Caki2 (cell line): Measurements from ENCODE around the gene TGFB1. TPM values are rescaled to one million over a fixed set of nuclear protein-coding genes. Genes with fewer than 3 reads are reported as not detected.
"Not testable (repeated sequence)": the region's sequence is repeated elsewhere in the genome, so short reads cannot be mapped to it uniquely, and the experiment has no call there.

Experiments used
- DNase-seq: peaks from one replicate; pipeline ENCODE4 v3.0.0-alpha.2; 2015; ENCODE audit warnings: low read depth
- in situ Hi-C: cut with HindIII; loops from 2 replicates; pipeline ENCODE4 v1.10.0; 2016; ENCODE audit warnings: low sequenced_read_pairs, low pct_unique_long_range_greater_than_20kb, mixed read lengths
- total RNA-seq: library from RNA; depleted of rRNA; stranded (reverse); fragments of >200 nt; shearing (Covaris generic); gene quantifications from 2 replicates; pipeline ENCODE4 v1.2.3, GENCODE V29; 2014; ENCODE audit warnings: low replicate concordance; rRNA removed

Gene TGFB1
- total RNA-seq, result 5.2 and 7.2 TPM in 2 replicates

- DNase-seq, result peak; percentile 94
- in situ Hi-C loops, result no loop called here
These were observed at the start of gene TGFB1 for GRCh38 chr19:41353466-41354342. Gene TGFB1, minus strand, starts transcription at chr19:41353922. Its CDS starts 878 bp downstream, at chr19:41353044.

- no peak for DNase-seq
- in situ Hi-C loops, result no loop called here
These were observed 48.3 kb upstream of the TGFB1 start for GRCh38 chr19:41402010-41402409.

GRCh38 chr19:41401483-41401882, 47.8 kb upstream of the TGFB1 start:
- in situ Hi-C loops, result no loop called here
- no peak for DNase-seq

- DNase-seq, result no peak
- in situ Hi-C loops, result no loop called here
These were observed 45.8 kb upstream of the TGFB1 start for GRCh38 chr19:41399525-41399924.

GRCh38 chr19:41399091-41399490, 45.4 kb upstream of the TGFB1 start:
- DNase-seq, result no peak

GRCh38 chr19:41398598-41398997, 44.9 kb upstream of the TGFB1 start:
- in situ Hi-C loops, result no loop called here
- no peak for DNase-seq

More at GRCh38 chr19:41399091-41399490, 45.4 kb upstream of the TGFB1 start:
- in situ Hi-C loops, result no loop called here

GRCh38 chr19:41398050-41398418, 44.3 kb upstream of the TGFB1 start:
- DNase-seq, result no peak
- in situ Hi-C loops, result no loop called here

GRCh38 chr19:41397086-41398049, 43.6 kb upstream of the TGFB1 start, which contains the start of the genes BCKDHA and EXOSC5:
Gene BCKDHA, plus strand, starts transcription at chr19:41397818. Its CDS starts 10 bp downstream, at chr19:41397828.
Gene EXOSC5, minus strand, starts transcription at chr19:41397359. Its CDS starts 31 bp downstream, at chr19:41397328.
- peak; percentile 100 for DNase-seq
- in situ Hi-C loops, result no loop called here

- DNase-seq, result no peak
- in situ Hi-C loops, result no loop called here
These were observed 41.6 kb upstream of the TGFB1 start for GRCh38 chr19:41395355-41395754.

GRCh38 chr19:41392775-41393174, 39.1 kb upstream of the TGFB1 start:
- in situ Hi-C loops, result no loop called here
- DNase-seq, result no peak

GRCh38 chr19:41391618-41392017, 37.9 kb upstream of the TGFB1 start:
- DNase-seq, result no peak
- in situ Hi-C loops, result no loop called here

GRCh38 chr19:41386442-41386841, 32.7 kb upstream of the TGFB1 start:
- in situ Hi-C loops, result no loop called here

GRCh38 chr19:41384351-41384750, 30.6 kb upstream of the TGFB1 start:
- in situ Hi-C loops, result no loop called here
- DNase-seq, result peak; percentile 50

More at GRCh38 chr19:41386442-41386841, 32.7 kb upstream of the TGFB1 start:
- no peak for DNase-seq

- DNase-seq, in situ Hi-C loops: not testable (repeated sequence)
These were observed 27.8 kb upstream of the TGFB1 start for GRCh38 chr19:41381536-41381935.

- DNase-seq, result no peak
- in situ Hi-C loops, result no loop called here
These were observed 24.4 kb upstream of the TGFB1 start for GRCh38 chr19:41377977-41378709.

- in situ Hi-C loops, result no loop called here
- DNase-seq, result no peak
These were observed 23.3 kb upstream of the TGFB1 start for GRCh38 chr19:41376998-41377365.

- no peak for DNase-seq
- in situ Hi-C loops, result no loop called here
These were observed 22.7 kb upstream of the TGFB1 start, which contains the start of gene TMEM91 for GRCh38 chr19:41376241-41376997. Gene TMEM91, plus strand, starts transcription at chr19:41376533. Its CDS starts 1,777 bp downstream, at chr19:41378310.
